GM12878 (cell line): Measurements from ENCODE around the gene TRAPPC2. TPM values are rescaled to one million over a fixed set of nuclear protein-coding genes. Genes with fewer than 3 reads are reported as not detected.

Source experiments
- ATAC-seq: fragments of 200-7000 bp; cut with Tn5 transposase; 3 replicates; pipeline ENCODE4 v1.9.1; 2020; ENCODE audit warnings: mild to moderate bottlenecking, moderate library complexity
- BruUV-seq: library from RNA; stranded (reverse); fragments of 400-500 nt; replicated peaks from 2 replicates; lab custom pipeline; 2021; lab: Mats Ljungman, UMichigan
- CTCF ChIA-PET: fragments of 300-600 bp; sonication (Branson Sonifier 250); formaldehyde crosslinking; extraction: SDS; loops from one replicate; lab custom pipeline; 2021; ENCODE audit warnings: inconsistent platforms; lab: Yijun Ruan, JAX
- POLR2A ChIA-PET: fragments of 350-600 bp; formaldehyde crosslinking; extraction: SDS; loops from one replicate; lab custom pipeline; 2021; ENCODE audit warnings: inconsistent platforms; lab: Charles Lee
- RAD21 ChIA-PET: fragments of 300-600 bp; sonication (Branson Sonifier 250); formaldehyde crosslinking; loops from one replicate; lab custom pipeline; 2023; ENCODE audit warnings: antibody characterized with exemption; ENCODE audit not compliant: unreplicated experiment; lab: Charles Lee
- SMC1A ChIA-PET: fragments of 300-600 bp; sonication (Branson Sonifier 250); formaldehyde crosslinking; loops from one replicate; lab custom pipeline; 2023; ENCODE audit not compliant: unreplicated experiment, uncharacterized antibody; lab: Charles Lee
- DNase-seq: peaks from one replicate; pipeline ENCODE4 v3.0.0-alpha.2; 2011; ENCODE audit warnings: low read depth, low spot score
- FAIRE-seq: peaks from 3 replicates; lab custom pipeline; 2011; peaks lifted over from hg19 to GRCh38; lab: Jason Lieb, UNC
- H2AFZ ChIP-seq: 2 replicates; pipeline ENCODE4 v1.6.0; 2011; ENCODE audit warnings: low read depth, low read length, control low read depth; ENCODE audit not compliant: control insufficient read depth
- H3K27ac ChIP-seq: 2 replicates; pipeline ENCODE4 v1.5.1; 2011; ENCODE audit warnings: control low read depth; ENCODE audit not compliant: control insufficient read depth, insufficient read depth
- H3K27me3 ChIP-seq, 2 experiments: replicated peaks in 1 of 2; 2 replicates each; pipeline versions ENCODE4 v1.6.0 to v1.6.1; 2011; ENCODE audit warnings: low read length in 1 of 2; ENCODE audit not compliant: control insufficient read depth in 2 of 2, insufficient read depth in 2 of 2
- H3K36me3 ChIP-seq, 2 experiments: 2 replicates each; pipeline ENCODE4 v1.5.1; 2011; ENCODE audit warnings: low read length in 1 of 2; ENCODE audit not compliant: control insufficient read depth in 2 of 2, insufficient read depth in 2 of 2
- H3K4me1 ChIP-seq: 2 replicates; pipeline ENCODE4 v1.6.1; 2011; ENCODE audit warnings: mild to moderate bottlenecking, low read length, moderate library complexity, mixed read lengths; ENCODE audit not compliant: control insufficient read depth, insufficient read depth
- H3K4me2 ChIP-seq: 2 replicates; pipeline ENCODE4 v1.6.0; 2011; ENCODE audit warnings: control low read depth; ENCODE audit not compliant: control insufficient read depth, insufficient read depth
- H3K4me3 ChIP-seq: fragments of 200-600 bp; sonication (generic); 2 replicates; pipeline ENCODE4 v1.5.1; 2016
- H3K79me2 ChIP-seq: 2 replicates; pipeline ENCODE4 v1.6.0; 2011; ENCODE audit warnings: low read length; ENCODE audit not compliant: control insufficient read depth, insufficient read depth
- H3K9ac ChIP-seq: 2 replicates; pipeline ENCODE4 v1.8.0; 2011; ENCODE audit warnings: low read length, control low read depth, mixed read lengths; ENCODE audit not compliant: control insufficient read depth, insufficient read depth
- H3K9me3 ChIP-seq: replicated peaks from 3 replicates; pipeline ENCODE4 v1.5.1; 2011; ENCODE audit warnings: mild to moderate bottlenecking, low read length; ENCODE audit not compliant: control insufficient read depth, insufficient read depth
- H4K20me1 ChIP-seq: 2 replicates; pipeline ENCODE4 v1.6.0; 2011; ENCODE audit not compliant: control insufficient read depth, insufficient read depth
- CUX1 ChIP-seq: IDR thresholded peaks from 2 replicates; pipeline ENCODE4 v1.6.1; 2012; ENCODE audit warnings: improper control_type of control experiment, low read depth, low read length; ENCODE audit not compliant: insufficient replicate concordance
- DPF2 ChIP-seq: fragments of 450-650 bp; IDR thresholded peaks from 2 replicates; pipeline ENCODE4 v1.6.1; 2017; ENCODE audit warnings: mild to moderate bottlenecking
- ETV6 ChIP-seq, 2 experiments: fragments of 450-650 bp in 1 of 2; IDR thresholded peaks in 1 of 2; conservative IDR thresholded peaks in 1 of 2; 2 replicates each; pipeline ENCODE4 v1.6.1; 2014; ENCODE audit warnings: antibody characterized with exemption in 1 of 2, borderline replicate concordance in 1 of 2, low read depth in 1 of 2, mild to moderate bottlenecking in 1 of 2, moderate library complexity in 1 of 2
- FOXM1 ChIP-seq: IDR thresholded peaks from 2 replicates; pipeline ENCODE4 v1.6.1; 2012; ENCODE audit warnings: low read depth, mild to moderate bottlenecking, inconsistent platforms, low read length, moderate library complexity
- GATAD2B ChIP-seq: fragments of 450-650 bp; conservative IDR thresholded peaks from 2 replicates; pipeline ENCODE4 v1.6.1; 2017; ENCODE audit warnings: low read depth, mild to moderate bottlenecking, moderate library complexity
- JUND ChIP-seq: IDR thresholded peaks from 2 replicates; pipeline ENCODE4 v1.6.1; 2012; ENCODE audit warnings: low read depth, mild to moderate bottlenecking, low read length, improper control_type of control experiment, moderate library complexity
- MTA2 ChIP-seq: fragments of 450-650 bp; IDR thresholded peaks from 2 replicates; pipeline ENCODE4 v1.6.1; 2016; ENCODE audit warnings: low read depth, mild to moderate bottlenecking, moderate library complexity
- RAD51 ChIP-seq: fragments of 450-650 bp; IDR thresholded peaks from 2 replicates; pipeline ENCODE4 v1.6.1; 2016; ENCODE audit warnings: moderate library complexity, mild to moderate bottlenecking, inconsistent platforms
- RELB ChIP-seq: fragments of 450-650 bp; IDR thresholded peaks from 2 replicates; pipeline ENCODE4 v1.6.1; 2017; ENCODE audit warnings: low read depth, mild to moderate bottlenecking, moderate library complexity
- RUNX3 ChIP-seq: IDR thresholded peaks from 2 replicates; pipeline ENCODE4 v1.6.1; 2012; ENCODE audit warnings: low read length, inconsistent platforms
- TCF12 ChIP-seq: IDR thresholded peaks from 2 replicates; pipeline ENCODE4 v1.6.1; 2011; ENCODE audit warnings: low read depth, mild to moderate bottlenecking, low read length
- in situ Hi-C: fragments of 300-500 bp; cut with MboI; formaldehyde crosslinking; loops from 9 replicates; pipeline ENCODE4 v1.14.3; 2018; ENCODE audit warnings: mixed read lengths
- intact Hi-C: fragments of 100-400 bp; cut with micrococcal nuclease; formaldehyde crosslinking; loops from one replicate; pipeline ENCODE4 v1.14.2; 2022; ENCODE audit not compliant: unreplicated experiment
- polyA plus RNA-seq, 11 experiments: library from polyadenylated mRNA; depleted of rRNA in 4 of 11; unstranded in 6 of 11; stranded (reverse) in 5 of 11; fragments of >200 nt; fragmentation: Nextera tagmentation in 4 of 11; fragmentation: Illumina TruSeq in 1 of 11; extraction: Ambion mirVana in 4 of 11; extraction: Trizol in 1 of 11; gene quantifications; 1 replicate in 1 of 11; 2 replicates in 10 of 11; pipeline versions ENCODE4 v1.2.1 to v1.2.3, GENCODE V29; 2011 to 2016; ENCODE audit warnings: inconsistent platforms in 2 of 11, missing spikeins in 2 of 11, low read depth in 1 of 11
- total RNA-seq, 4 experiments: library from RNA; depleted of rRNA in 3 of 4; stranded (reverse); fragments of >200 nt in 3 of 4; fragmentation: Illumina TruSeq in 1 of 4; extraction: Trizol in 1 of 4; gene quantifications; 2 replicates each; pipeline versions ENCODE4 v1.2.1 to v1.2.3, GENCODE V29; 2013 to 2021
- TF ChIP-seq, protein P1 (sequence below): fragments of 450-650 bp; IDR thresholded peaks from 2 replicates; pipeline ENCODE4 v1.6.1; 2017; ENCODE audit warnings: mild to moderate bottlenecking, moderate library complexity

The TRAPPC2 gene
- total and polyA plus RNA-seq, 10 of the 15 experiments (the other 5 are each of a cell fraction or from before 2014, with no cell fraction given): 12.4 to 28.4 (median 21.3) TPM

GRCh38 chrX:13750812-13751211, 16.4 kb upstream of the TRAPPC2 start:
- no peak overlapping the region for H2AFZ ChIP-seq
- peaks cover 40% of the 10 kb centered on the region for H3K4me1 ChIP-seq
- intact Hi-C loops (loop anchor here (1.0 to 5.0 kb wide), 6 partner anchors 54 to 664 kb away; partner anchors contain the start of gene GEMIN8), in situ Hi-C loops (no loop called here)
- no peaks in the 10 kb centered on the region for H4K20me1 ChIP-seq
- no peak for DNase-seq
- peak overlapping the region; percentile 30 for H3K9ac ChIP-seq
- peak; percentile 54 for FAIRE-seq
- H3K36me3 ChIP-seq: peaks cover 0 to 16% of the 10 kb centered on the region in 2 experiments; a peak in 3 of 4 replicates
- ChIA-PET CTCF (interaction anchor here (0.5 to 11.5 kb wide), 22 partner anchors 9 to 284 kb away, joined by 3 to 113 read pairs (median 5); partner anchors contain the start of genes GEMIN8, OFD1, RAB9A and TRAPPC2), RAD21 (interaction anchor here (0.9 to 15.7 kb wide), 21 partner anchors 8 to 281 kb away, joined by 3 to 175 read pairs (median 9); partner anchors contain the start of genes GEMIN8, OFD1 and TRAPPC2), POLR2A (interaction anchor here (0.7 to 2.1 kb wide), 5 partner anchors 11 to 128 kb away, joined by 3 to 9 read pairs (median 6); partner anchors contain the start of genes OFD1 and TRAPPC2), SMC1A (interaction anchor here (0.6 to 14.7 kb wide), 25 partner anchors 9 to 1451 kb away, joined by 3 to 198 read pairs (median 6); partner anchors contain the start of genes GEMIN8, OFD1 and TRAPPC2)
- H3K79me2 ChIP-seq: no peaks in the 10 kb centered on the region; the same call in none of the 2 replicates
- no TSS peak for BruUV-seq
- peak overlapping the region; percentile 59 for H3K4me2 ChIP-seq
- H3K9me3 ChIP-seq: no peaks in the 10 kb centered on the region
- peak overlapping the region; percentile 57; the same call in 1 of the 2 replicates for H3K27ac ChIP-seq
- H3K27me3 ChIP-seq: no peaks in the 10 kb centered on the region
- ATAC-seq: peak; percentile 78
- H3K4me3 ChIP-seq: no peak overlapping the region
- TF ChIP-seq ETV6 (conservative IDR thresholded peaks at IDR 0.05 in 1 of 2, IDR thresholded peaks at IDR 0.05 in 1 of 2; ENCODE audit: borderline replicate concordance in 1 of 2, low read depth in 1 of 2): peak in 1 of 2 experiments; percentile 81; a peak in 2 of 4 replicates
- TF ChIP-seq RAD51: no peak
- peak; percentile 43 for TF ChIP-seq GATAD2B
- TF ChIP-seq, protein P1, sequence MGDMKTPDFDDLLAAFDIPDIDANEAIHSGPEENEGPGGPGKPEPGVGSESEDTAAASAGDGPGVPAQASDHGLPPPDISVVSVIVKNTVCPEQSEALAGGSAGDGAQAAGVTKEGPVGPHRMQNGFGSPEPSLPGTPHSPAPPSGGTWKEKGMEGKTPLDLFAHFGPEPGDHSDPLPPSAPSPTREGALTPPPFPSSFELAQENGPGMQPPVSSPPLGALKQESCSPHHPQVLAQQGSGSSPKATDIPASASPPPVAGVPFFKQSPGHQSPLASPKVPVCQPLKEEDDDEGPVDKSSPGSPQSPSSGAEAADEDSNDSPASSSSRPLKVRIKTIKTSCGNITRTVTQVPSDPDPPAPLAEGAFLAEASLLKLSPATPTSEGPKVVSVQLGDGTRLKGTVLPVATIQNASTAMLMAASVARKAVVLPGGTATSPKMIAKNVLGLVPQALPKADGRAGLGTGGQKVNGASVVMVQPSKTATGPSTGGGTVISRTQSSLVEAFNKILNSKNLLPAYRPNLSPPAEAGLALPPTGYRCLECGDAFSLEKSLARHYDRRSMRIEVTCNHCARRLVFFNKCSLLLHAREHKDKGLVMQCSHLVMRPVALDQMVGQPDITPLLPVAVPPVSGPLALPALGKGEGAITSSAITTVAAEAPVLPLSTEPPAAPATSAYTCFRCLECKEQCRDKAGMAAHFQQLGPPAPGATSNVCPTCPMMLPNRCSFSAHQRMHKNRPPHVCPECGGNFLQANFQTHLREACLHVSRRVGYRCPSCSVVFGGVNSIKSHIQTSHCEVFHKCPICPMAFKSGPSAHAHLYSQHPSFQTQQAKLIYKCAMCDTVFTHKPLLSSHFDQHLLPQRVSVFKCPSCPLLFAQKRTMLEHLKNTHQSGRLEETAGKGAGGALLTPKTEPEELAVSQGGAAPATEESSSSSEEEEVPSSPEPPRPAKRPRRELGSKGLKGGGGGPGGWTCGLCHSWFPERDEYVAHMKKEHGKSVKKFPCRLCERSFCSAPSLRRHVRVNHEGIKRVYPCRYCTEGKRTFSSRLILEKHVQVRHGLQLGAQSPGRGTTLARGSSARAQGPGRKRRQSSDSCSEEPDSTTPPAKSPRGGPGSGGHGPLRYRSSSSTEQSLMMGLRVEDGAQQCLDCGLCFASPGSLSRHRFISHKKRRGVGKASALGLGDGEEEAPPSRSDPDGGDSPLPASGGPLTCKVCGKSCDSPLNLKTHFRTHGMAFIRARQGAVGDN: no peak
- peak; percentile 91 for TF ChIP-seq CUX1
- TF ChIP-seq DPF2: peak; percentile 65
- TF ChIP-seq FOXM1: peak; percentile 36; the same call in 1 of the 2 replicates
- peak; percentile 87 for TF ChIP-seq RUNX3
- 0 out of 2 replicates have a peak, but pooled peaks have one; percentile 10 for TF ChIP-seq JUND
- peak; percentile 73; the same call in 1 of the 2 replicates for TF ChIP-seq MTA2
- TF ChIP-seq TCF12: 0 out of 2 replicates have a peak, but pooled peaks have one; percentile 34
- peak; percentile 44; the same call in 1 of the 2 replicates for TF ChIP-seq RELB
